DOHH2 (cell line): ENCODE results near the gene MELTF.

ENCODE experiments used
- H3F3A ChIP-seq: fragments of 200-600 bp; sonication (generic), shearing (Covaris generic); 2 replicates; pipeline ENCODE4 v1.6.0; 2016; ENCODE audit warnings: antibody characterized with exemption, mild to moderate bottlenecking; ENCODE audit not compliant: control insufficient read depth, insufficient read depth
- H3K27ac ChIP-seq: fragments of 200-600 bp; sonication (generic); 2 replicates; pipeline ENCODE4 v1.5.1; 2014; ENCODE audit warnings: low read depth, mild to moderate bottlenecking, low read length, moderate library complexity
- H3K27me3 ChIP-seq: fragments of 200-600 bp; sonication (generic); 2 replicates; pipeline ENCODE4 v1.6.1; 2014; ENCODE audit warnings: mild to moderate bottlenecking, low read length, mixed read lengths; ENCODE audit not compliant: control insufficient read depth
- H3K36me3 ChIP-seq: fragments of 200-600 bp; sonication (generic); 2 replicates; pipeline ENCODE4 v1.6.1; 2014; ENCODE audit warnings: mild to moderate bottlenecking, low read length, moderate library complexity, mixed read lengths; ENCODE audit not compliant: control insufficient read depth
- H3K4me1 ChIP-seq: fragments of 200-600 bp; sonication (generic); 2 replicates; pipeline ENCODE4 v1.6.1; 2014; ENCODE audit warnings: mild to moderate bottlenecking, low read length, mixed read lengths; ENCODE audit not compliant: control insufficient read depth
- H3K4me2 ChIP-seq: fragments of 200-600 bp; sonication (generic); 2 replicates; pipeline ENCODE4 v1.6.0; 2014; ENCODE audit warnings: mild to moderate bottlenecking, low read length, moderate library complexity
- H3K4me3 ChIP-seq: fragments of 200-600 bp; sonication (generic); 2 replicates; pipeline ENCODE4 v1.5.1; 2014; ENCODE audit warnings: mild to moderate bottlenecking, low read length, mixed read lengths
- H3K79me2 ChIP-seq: fragments of 200-600 bp; sonication (generic); 2 replicates; pipeline ENCODE4 v1.6.1; 2014; ENCODE audit warnings: mild to moderate bottlenecking, low read length, mixed read lengths; ENCODE audit not compliant: control insufficient read depth
- H3K9me2 ChIP-seq: fragments of 200-600 bp; sonication (generic); replicated peaks from 2 replicates; pipeline ENCODE4 v1.6.1; 2014; ENCODE audit warnings: mild to moderate bottlenecking, low read length, mixed read lengths; ENCODE audit not compliant: control insufficient read depth
- H3K9me3 ChIP-seq: fragments of 200-600 bp; sonication (generic); 2 replicates; pipeline ENCODE4 v1.6.1; 2014; ENCODE audit warnings: antibody characterized with exemption, low read length, mixed read lengths; ENCODE audit not compliant: control insufficient read depth, insufficient read depth
- H4K20me1 ChIP-seq: fragments of 200-600 bp; sonication (generic); 2 replicates; pipeline ENCODE4 v1.6.0; 2014; ENCODE audit warnings: low read depth, mild to moderate bottlenecking, antibody characterized with exemption, low read length, moderate library complexity; ENCODE audit not compliant: control insufficient read depth, insufficient read depth
- EZH2phosphoT487 ChIP-seq: fragments of 200-600 bp; sonication (generic); IDR thresholded peaks from 2 replicates; pipeline ENCODE4 v1.6.1; 2017; ENCODE audit warnings: borderline replicate concordance, mild to moderate bottlenecking, antibody characterized with exemption, low read length, moderate library complexity, mixed read lengths
- TF ChIP-seq, protein P1 (sequence below): fragments of 200-600 bp; sonication (generic); IDR thresholded peaks from one replicate; pipeline ENCODE4 v1.5.1; 2014; ENCODE audit warnings: antibody characterized with exemption, mild to moderate bottlenecking, low read depth, low read length; ENCODE audit not compliant: poor library complexity, severe bottlenecking

MELTF gene

DNA sequence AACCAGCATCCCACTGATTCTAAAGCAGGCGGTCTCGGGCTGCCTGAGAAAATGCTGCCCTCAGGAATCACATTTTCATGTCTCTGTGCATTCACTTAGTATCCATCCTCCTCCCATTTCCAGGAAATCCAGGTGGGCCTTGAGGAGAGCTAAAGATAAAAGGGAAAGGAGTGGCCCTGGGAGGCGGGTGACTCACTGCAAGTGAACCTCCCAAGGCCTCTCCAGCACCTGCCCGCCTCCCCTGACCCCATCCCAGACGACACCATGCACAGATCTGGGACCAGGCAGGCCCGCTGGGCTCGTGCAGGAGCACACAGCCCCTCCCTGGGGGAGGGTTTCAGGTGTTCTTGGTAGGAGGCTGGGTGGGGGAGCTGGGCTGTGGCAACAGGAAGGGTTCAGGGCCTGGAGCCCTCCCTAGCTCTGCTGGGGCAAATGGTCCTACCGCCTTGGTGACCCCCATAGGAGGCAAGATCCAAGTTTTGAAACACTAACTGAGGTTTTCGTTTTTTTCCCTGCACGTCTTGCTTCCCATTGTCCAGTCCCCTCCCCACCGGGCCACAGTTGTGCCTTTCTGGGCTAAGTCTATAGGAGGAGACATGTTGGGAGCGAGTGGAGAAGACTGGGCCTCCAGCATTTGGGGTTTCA is 22.2 kb downstream of the MELTF start:
- TF ChIP-seq EZH2phosphoT487: no peak
- TF ChIP-seq, protein P1, sequence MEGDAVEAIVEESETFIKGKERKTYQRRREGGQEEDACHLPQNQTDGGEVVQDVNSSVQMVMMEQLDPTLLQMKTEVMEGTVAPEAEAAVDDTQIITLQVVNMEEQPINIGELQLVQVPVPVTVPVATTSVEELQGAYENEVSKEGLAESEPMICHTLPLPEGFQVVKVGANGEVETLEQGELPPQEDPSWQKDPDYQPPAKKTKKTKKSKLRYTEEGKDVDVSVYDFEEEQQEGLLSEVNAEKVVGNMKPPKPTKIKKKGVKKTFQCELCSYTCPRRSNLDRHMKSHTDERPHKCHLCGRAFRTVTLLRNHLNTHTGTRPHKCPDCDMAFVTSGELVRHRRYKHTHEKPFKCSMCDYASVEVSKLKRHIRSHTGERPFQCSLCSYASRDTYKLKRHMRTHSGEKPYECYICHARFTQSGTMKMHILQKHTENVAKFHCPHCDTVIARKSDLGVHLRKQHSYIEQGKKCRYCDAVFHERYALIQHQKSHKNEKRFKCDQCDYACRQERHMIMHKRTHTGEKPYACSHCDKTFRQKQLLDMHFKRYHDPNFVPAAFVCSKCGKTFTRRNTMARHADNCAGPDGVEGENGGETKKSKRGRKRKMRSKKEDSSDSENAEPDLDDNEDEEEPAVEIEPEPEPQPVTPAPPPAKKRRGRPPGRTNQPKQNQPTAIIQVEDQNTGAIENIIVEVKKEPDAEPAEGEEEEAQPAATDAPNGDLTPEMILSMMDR: no peak
- H3K9me3 ChIP-seq: no peaks in the 10 kb centered on the region
- H3K27ac ChIP-seq: no peak overlapping the region
- peaks cover 17% of the 10 kb centered on the region for H3K4me1 ChIP-seq
- H3K36me3 ChIP-seq: no peaks in the 10 kb centered on the region
- no peaks in the 10 kb centered on the region for H3K79me2 ChIP-seq
- no peaks in the 10 kb centered on the region for H3K27me3 ChIP-seq
- no peaks in the 10 kb centered on the region for H3K9me2 ChIP-seq
- peaks cover 4% of the 10 kb centered on the region for H3F3A ChIP-seq
- no peak overlapping the region for H3K4me3 ChIP-seq
- no peaks in the 10 kb centered on the region for H4K20me1 ChIP-seq
- no peak overlapping the region for H3K4me2 ChIP-seq

DNA sequence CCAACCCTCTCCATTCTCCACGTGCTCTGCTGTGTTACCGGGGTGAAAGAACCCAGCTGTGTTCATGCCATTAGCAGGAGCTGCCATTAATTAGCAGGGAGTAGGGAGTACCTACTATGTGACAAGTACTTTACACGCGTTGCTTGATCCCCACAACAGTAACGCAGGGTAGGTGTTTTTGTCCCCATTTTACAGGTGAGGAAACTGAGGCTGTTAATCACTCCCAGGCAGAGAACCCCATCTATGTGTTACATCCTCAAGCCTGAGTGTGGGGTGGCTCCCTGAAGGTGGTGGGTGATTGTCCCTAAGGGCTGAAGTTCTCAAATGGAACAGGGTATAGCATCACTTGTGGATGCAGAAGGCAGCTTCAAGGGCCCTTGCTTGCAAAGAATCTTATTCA is 22.8 kb downstream of the MELTF start:
- no peaks in the 10 kb centered on the region for H3K79me2 ChIP-seq
- H3K36me3 ChIP-seq: no peaks in the 10 kb centered on the region
- H3K4me2 ChIP-seq: no peak overlapping the region
- H3K9me3 ChIP-seq: no peaks in the 10 kb centered on the region
- TF ChIP-seq EZH2phosphoT487: no peak
- TF ChIP-seq, protein P1: no peak
- H3K4me3 ChIP-seq: no peak overlapping the region
- no peak overlapping the region for H3K27ac ChIP-seq
- no peaks in the 10 kb centered on the region for H4K20me1 ChIP-seq
- H3K9me2 ChIP-seq: no peaks in the 10 kb centered on the region
- peaks cover 4% of the 10 kb centered on the region for H3F3A ChIP-seq
- peaks cover 22% of the 10 kb centered on the region for H3K4me1 ChIP-seq
- no peaks in the 10 kb centered on the region for H3K27me3 ChIP-seq

DNA sequence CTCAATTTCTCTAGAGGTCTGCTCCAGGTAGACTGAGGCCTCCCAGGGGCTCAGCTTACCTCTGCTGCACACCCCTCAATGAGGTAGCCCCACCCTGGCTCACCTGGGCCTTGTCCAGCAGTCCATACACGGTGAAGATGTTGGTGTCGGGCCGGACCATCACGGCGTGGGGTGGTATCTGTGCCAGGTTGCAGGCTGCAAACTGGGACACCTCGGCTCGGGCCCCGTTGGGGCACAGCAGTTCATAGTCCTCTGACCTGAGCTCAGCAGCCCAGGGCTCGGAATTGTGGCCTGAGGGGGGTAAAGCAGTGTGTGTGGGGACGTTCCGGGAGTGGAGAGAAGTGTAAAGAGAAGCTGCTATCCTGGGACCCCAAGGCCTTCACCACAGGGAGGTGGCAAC is 23.2 kb downstream of the MELTF start:
- H3K9me3 ChIP-seq: no peaks in the 10 kb centered on the region
- H3K4me3 ChIP-seq: no peak overlapping the region
- peaks cover 4% of the 10 kb centered on the region for H3F3A ChIP-seq
- no peaks in the 10 kb centered on the region for H3K36me3 ChIP-seq
- no peaks in the 10 kb centered on the region for H4K20me1 ChIP-seq
- H3K27ac ChIP-seq: no peak overlapping the region
- H3K9me2 ChIP-seq: no peaks in the 10 kb centered on the region
- TF ChIP-seq EZH2phosphoT487: no peak
- TF ChIP-seq, protein P1: no peak
- H3K79me2 ChIP-seq: no peaks in the 10 kb centered on the region
- no peaks in the 10 kb centered on the region for H3K27me3 ChIP-seq
- no peak overlapping the region for H3K4me2 ChIP-seq
- H3K4me1 ChIP-seq: peaks cover 23% of the 10 kb centered on the region
